Measurements from ENCODE around the gene SPSB1. TPM values are rescaled to one million over a fixed set of nuclear protein-coding genes. Genes with fewer than 3 reads are reported as not detected.

The SPSB1 gene
- total RNA-seq, 1 experiment from 2014 or later: 18.2 TPM

DNA sequence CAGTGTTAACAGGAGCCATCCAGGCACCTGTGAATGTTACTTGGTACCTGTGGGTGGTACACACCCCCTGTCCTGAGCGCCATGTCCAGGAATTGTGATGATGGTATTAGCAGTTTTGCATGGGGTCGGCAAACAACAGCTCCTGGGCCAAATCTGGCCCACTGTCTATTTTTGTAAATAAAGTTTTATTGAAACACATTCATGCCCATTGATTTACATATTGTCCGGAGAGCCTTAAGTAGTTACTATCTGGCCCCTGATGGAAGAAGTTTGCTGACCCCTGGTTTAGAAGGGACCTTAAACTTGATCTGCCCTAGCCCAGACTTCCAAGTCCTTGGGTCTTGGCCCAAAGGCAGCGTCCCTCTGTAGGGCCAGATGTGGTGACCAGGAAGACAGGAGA lies 58.3 kb downstream of the SPSB1 start:
- Histone ChIP-seq H3K27me3 (replicated peaks; ENCODE audit: control insufficient read depth, insufficient read depth, low read length) (no peaks in the 10 kb centered on the region), H3K36me3 (ENCODE audit: control insufficient read depth, insufficient read depth, low read length) (no peaks in the 10 kb centered on the region; the same call in 1 of the 2 replicates), H3K9me3 (no peaks in the 10 kb centered on the region), H3K4me3 (ENCODE audit: low read depth, low read length) (no peak overlapping the region), H3K4me1 (no peaks in the 10 kb centered on the region)
- DNase-seq: no peak
- Mint-ChIP-seq H3K36me3 (ENCODE audit: insufficient read depth, unreplicated experiment) (no peaks in the 10 kb centered on the region), H3K9me3 (ENCODE audit: unreplicated experiment) (no peaks in the 10 kb centered on the region), H3K4me1 (ENCODE audit: low read depth, unreplicated experiment) (peaks cover 6% of the 10 kb centered on the region), H3K27me3 (ENCODE audit: insufficient read depth, unreplicated experiment) (no peaks in the 10 kb centered on the region), H3K4me3 (ENCODE audit: unreplicated experiment) (no peak overlapping the region), H3K27ac (ENCODE audit: unreplicated experiment) (no peak overlapping the region)
- ChIA-PET POLR2A (no interaction called here), CTCF (no interaction called here)
- BruUV-seq (replicated peaks): no TSS peak
- intact Hi-C loops (cut with micrococcal nuclease; ENCODE audit: unreplicated experiment): no loop called here
- TF ChIP-seq, protein P1, sequence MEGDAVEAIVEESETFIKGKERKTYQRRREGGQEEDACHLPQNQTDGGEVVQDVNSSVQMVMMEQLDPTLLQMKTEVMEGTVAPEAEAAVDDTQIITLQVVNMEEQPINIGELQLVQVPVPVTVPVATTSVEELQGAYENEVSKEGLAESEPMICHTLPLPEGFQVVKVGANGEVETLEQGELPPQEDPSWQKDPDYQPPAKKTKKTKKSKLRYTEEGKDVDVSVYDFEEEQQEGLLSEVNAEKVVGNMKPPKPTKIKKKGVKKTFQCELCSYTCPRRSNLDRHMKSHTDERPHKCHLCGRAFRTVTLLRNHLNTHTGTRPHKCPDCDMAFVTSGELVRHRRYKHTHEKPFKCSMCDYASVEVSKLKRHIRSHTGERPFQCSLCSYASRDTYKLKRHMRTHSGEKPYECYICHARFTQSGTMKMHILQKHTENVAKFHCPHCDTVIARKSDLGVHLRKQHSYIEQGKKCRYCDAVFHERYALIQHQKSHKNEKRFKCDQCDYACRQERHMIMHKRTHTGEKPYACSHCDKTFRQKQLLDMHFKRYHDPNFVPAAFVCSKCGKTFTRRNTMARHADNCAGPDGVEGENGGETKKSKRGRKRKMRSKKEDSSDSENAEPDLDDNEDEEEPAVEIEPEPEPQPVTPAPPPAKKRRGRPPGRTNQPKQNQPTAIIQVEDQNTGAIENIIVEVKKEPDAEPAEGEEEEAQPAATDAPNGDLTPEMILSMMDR (IDR thresholded peaks at IDR 0.05; ENCODE audit: insufficient read depth in 1 of 2, low read depth in 1 of 2, low read length in 1 of 2, severe bottlenecking in 1 of 2, unreplicated experiment in 1 of 2): no peak

GRCh38 chr1:9351654-9352271 lies 59.1 kb downstream of the SPSB1 start:
- Mint-ChIP-seq H3K36me3 (ENCODE audit: insufficient read depth, unreplicated experiment) (no peaks in the 10 kb centered on the region), H3K27me3 (ENCODE audit: insufficient read depth, unreplicated experiment) (no peaks in the 10 kb centered on the region), H3K27ac (ENCODE audit: unreplicated experiment) (no peak overlapping the region), H3K4me1 (ENCODE audit: low read depth, unreplicated experiment) (peaks cover 6% of the 10 kb centered on the region), H3K4me3 (ENCODE audit: unreplicated experiment) (no peak overlapping the region), H3K9me3 (ENCODE audit: unreplicated experiment) (peaks cover 6% of the 10 kb centered on the region)
- BruUV-seq (replicated peaks): no TSS peak
- Histone ChIP-seq H3K36me3 (ENCODE audit: control insufficient read depth, insufficient read depth, low read length) (no peaks in the 10 kb centered on the region; the same call in none of the 2 replicates), H3K9me3 (no peaks in the 10 kb centered on the region), H3K4me1 (no peaks in the 10 kb centered on the region), H3K27me3 (replicated peaks; ENCODE audit: control insufficient read depth, insufficient read depth, low read length) (no peaks in the 10 kb centered on the region), H3K4me3 (ENCODE audit: low read depth, low read length) (no peak overlapping the region)
- POLR2A ChIA-PET: no interaction called here
- CTCF ChIA-PET: no interaction called here
- intact Hi-C loops (cut with micrococcal nuclease; ENCODE audit: unreplicated experiment): no loop called here
- TF ChIP-seq, protein P1 (IDR thresholded peaks at IDR 0.05; ENCODE audit: insufficient read depth in 1 of 2, low read depth in 1 of 2, low read length in 1 of 2, severe bottlenecking in 1 of 2, unreplicated experiment in 1 of 2): no peak
- DNase-seq: no peak

DNA sequence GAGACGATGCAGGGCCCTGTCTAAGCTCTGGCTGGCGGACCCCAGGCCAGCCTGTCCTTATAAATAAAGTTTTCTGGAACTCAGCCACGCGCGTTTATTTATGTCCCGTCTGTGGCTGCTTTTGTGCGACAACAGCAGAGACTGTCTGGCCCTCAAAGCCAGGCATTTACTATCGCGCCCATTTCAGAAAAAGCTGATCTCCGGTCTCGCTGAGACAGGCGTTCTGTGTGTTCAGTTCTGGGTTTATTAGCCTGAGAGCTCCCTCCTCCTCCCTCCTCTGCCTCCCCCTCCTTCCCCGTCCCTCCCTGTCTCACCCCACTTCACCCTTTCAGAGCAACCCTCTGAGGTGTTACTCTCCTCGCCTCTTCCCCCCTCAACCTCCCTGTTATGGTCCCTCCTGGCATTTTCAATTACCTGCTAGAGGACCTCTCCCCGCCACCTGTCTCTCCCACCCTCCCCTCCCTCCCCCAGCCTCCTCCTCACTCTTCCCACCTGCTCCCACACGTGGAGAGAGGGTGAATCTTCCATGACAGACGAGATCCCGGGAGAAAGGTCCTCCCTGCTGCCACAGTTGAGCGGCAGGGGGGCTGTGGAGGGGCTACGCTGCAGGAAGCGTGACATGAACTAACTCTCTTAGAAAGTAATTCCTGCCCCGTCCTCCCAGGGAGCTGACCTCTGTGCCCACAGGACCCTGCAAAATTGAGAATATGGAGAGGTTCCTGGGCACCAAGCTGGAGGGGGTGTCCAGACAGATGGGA lies 59.9 kb downstream of the SPSB1 start:
- Mint-ChIP-seq H3K4me1 (ENCODE audit: low read depth, unreplicated experiment) (peaks cover 6% of the 10 kb centered on the region), H3K36me3 (ENCODE audit: insufficient read depth, unreplicated experiment) (peaks cover 4% of the 10 kb centered on the region), H3K9me3 (ENCODE audit: unreplicated experiment) (peaks cover 11% of the 10 kb centered on the region), H3K27me3 (ENCODE audit: insufficient read depth, unreplicated experiment) (no peaks in the 10 kb centered on the region), H3K27ac (ENCODE audit: unreplicated experiment) (no peak overlapping the region), H3K4me3 (ENCODE audit: unreplicated experiment) (no peak overlapping the region)
- ChIA-PET CTCF (no interaction called here), POLR2A (no interaction called here)
- Histone ChIP-seq H3K9me3 (no peaks in the 10 kb centered on the region), H3K4me1 (no peaks in the 10 kb centered on the region), H3K4me3 (ENCODE audit: low read depth, low read length) (no peak overlapping the region), H3K36me3 (ENCODE audit: control insufficient read depth, insufficient read depth, low read length) (no peaks in the 10 kb centered on the region; the same call in none of the 2 replicates), H3K27me3 (replicated peaks; ENCODE audit: control insufficient read depth, insufficient read depth, low read length) (no peaks in the 10 kb centered on the region)
- no TSS peak for BruUV-seq (replicated peaks)
- DNase-seq: no peak
- TF ChIP-seq, protein P1 (IDR thresholded peaks at IDR 0.05; ENCODE audit: insufficient read depth in 1 of 2, low read depth in 1 of 2, low read length in 1 of 2, severe bottlenecking in 1 of 2, unreplicated experiment in 1 of 2): no peak
- intact Hi-C loops (cut with micrococcal nuclease; ENCODE audit: unreplicated experiment): no loop called here

Measured in Caco-2 (cell line).